Neural progenitor cell (in vitro differentiated cells): ENCODE data around the gene PARK7. TPM values are rescaled to one million over a fixed set of nuclear protein-coding genes. Genes with fewer than 3 reads are reported as not detected.

Experiments
- DNase-seq: peaks from one replicate; pipeline ENCODE4 v3.0.0-alpha.2; 2016; ENCODE audit warnings: low spot score
- H2AFZ ChIP-seq: fragments of 200-600 bp; sonication (generic); replicated peaks from 2 replicates; pipeline ENCODE4 v1.6.1; 2016; ENCODE audit warnings: antibody characterized with exemption
- H3F3A ChIP-seq: fragments of 200-600 bp; sonication (generic); 2 replicates; pipeline ENCODE4 v1.6.1; 2016; ENCODE audit warnings: antibody characterized with exemption, low read depth
- H3K27ac ChIP-seq: fragments of 200-600 bp; sonication (generic); 2 replicates; pipeline ENCODE4 v1.5.1; 2016; ENCODE audit warnings: mild to moderate bottlenecking
- H3K27me3 ChIP-seq: fragments of 200-600 bp; sonication (generic); 2 replicates; pipeline ENCODE4 v1.6.1; 2016; ENCODE audit warnings: mild to moderate bottlenecking, moderate library complexity
- H3K36me3 ChIP-seq: fragments of 200-600 bp; sonication (generic); 2 replicates; pipeline ENCODE4 v1.5.1; 2016
- H3K4me1 ChIP-seq: fragments of 200-600 bp; sonication (generic); 2 replicates; pipeline ENCODE4 v1.6.1; 2016; ENCODE audit warnings: mixed run types
- H3K4me2 ChIP-seq: fragments of 200-600 bp; sonication (generic); 2 replicates; pipeline ENCODE4 v1.6.1; 2016
- H3K4me3 ChIP-seq: fragments of 200-600 bp; sonication (generic); 2 replicates; pipeline ENCODE4 v1.5.1; 2016
- H3K79me2 ChIP-seq: fragments of 200-600 bp; sonication (generic); 2 replicates; pipeline ENCODE4 v1.6.1; 2016; ENCODE audit warnings: low read depth
- H3K9ac ChIP-seq: fragments of 200-600 bp; sonication (generic); 2 replicates; pipeline ENCODE4 v1.6.1; 2016
- H3K9me3 ChIP-seq: fragments of 200-600 bp; sonication (generic); 2 replicates; pipeline ENCODE4 v1.5.1; 2016; ENCODE audit warnings: low read depth
- H4K20me1 ChIP-seq: fragments of 200-600 bp; sonication (generic); 2 replicates; pipeline ENCODE4 v1.6.1; 2016; ENCODE audit warnings: low read depth
- H3K27ac Mint-ChIP-seq: 3 replicates; pipeline ENCODE4 v1.8.0; 2021; ENCODE audit warnings: mixed read lengths
- H3K27me3 Mint-ChIP-seq: 2 replicates; pipeline ENCODE4 v1.8.0; 2022; ENCODE audit warnings: low read depth, mild to moderate bottlenecking, inconsistent platforms, moderate library complexity, mixed read lengths; ENCODE audit not compliant: insufficient read depth
- H3K36me3 Mint-ChIP-seq: 3 replicates; pipeline ENCODE4 v1.8.0; 2021; ENCODE audit warnings: mixed read lengths
- H3K4me1 Mint-ChIP-seq: 3 replicates; pipeline ENCODE4 v1.8.0; 2021; ENCODE audit warnings: mixed read lengths
- H3K4me3 Mint-ChIP-seq: 3 replicates; pipeline ENCODE4 v1.8.0; 2021; ENCODE audit warnings: mild to moderate bottlenecking, moderate library complexity, mixed read lengths
- H3K9me3 Mint-ChIP-seq: 3 replicates; pipeline ENCODE4 v1.8.0; 2020; ENCODE audit warnings: mixed read lengths
- EZH2 ChIP-seq: fragments of 200-600 bp; sonication (generic); IDR thresholded peaks from 2 replicates; pipeline ENCODE4 v1.6.1; 2017; ENCODE audit warnings: antibody characterized with exemption, mild to moderate bottlenecking, moderate library complexity
- EZH2phosphoT487 ChIP-seq: fragments of 200-600 bp; sonication (generic); IDR thresholded peaks from 2 replicates; pipeline ENCODE4 v1.6.1; 2017; ENCODE audit warnings: antibody characterized with exemption
- total RNA-seq: library from RNA; depleted of rRNA; stranded (reverse); fragments of >200 nt; gene quantifications from 2 replicates; pipeline ENCODE4 v1.2.3, GENCODE V29; 2015; ENCODE audit warnings: low replicate concordance
- TF ChIP-seq, protein P1 (sequence below): fragments of 200-600 bp; sonication (generic); IDR thresholded peaks from 2 replicates; pipeline ENCODE4 v1.5.1; 2017; ENCODE audit warnings: antibody characterized with exemption, mild to moderate bottlenecking

Gene PARK7
- total RNA-seq, 1 donor from 2014 or later = 214 TPM

DNA sequence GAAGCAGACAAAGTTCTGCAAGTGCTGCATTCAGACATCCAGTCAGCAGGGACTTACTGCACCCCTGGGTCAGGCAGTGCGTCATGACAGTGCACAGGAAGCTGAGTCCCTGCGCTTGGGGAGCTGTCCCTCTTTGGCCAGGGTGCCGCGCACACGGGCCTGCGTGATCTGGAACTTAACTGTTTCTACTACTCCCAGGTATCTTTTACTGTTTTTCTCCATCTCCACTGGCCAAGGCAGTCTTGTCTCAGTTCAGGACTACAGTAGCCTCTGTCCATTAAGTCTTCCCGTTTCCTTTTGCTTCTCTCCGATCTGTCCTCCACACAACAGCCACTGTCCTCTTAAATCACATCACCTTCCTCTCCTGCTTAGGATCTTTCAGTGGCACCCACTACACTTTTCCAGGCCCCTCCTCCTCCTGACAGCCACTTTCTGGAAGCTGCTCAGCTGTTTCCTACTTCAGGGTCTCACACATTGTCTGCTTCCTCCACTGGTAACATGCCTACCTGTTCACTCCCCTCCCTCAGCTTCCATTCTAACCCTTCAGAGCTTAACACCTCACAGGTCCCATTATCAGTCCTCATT lies 48.7 kb downstream of the PARK7 start:
- H3K36me3 Mint-ChIP-seq = peaks cover 16% of the 10 kb centered on the region

DNA sequence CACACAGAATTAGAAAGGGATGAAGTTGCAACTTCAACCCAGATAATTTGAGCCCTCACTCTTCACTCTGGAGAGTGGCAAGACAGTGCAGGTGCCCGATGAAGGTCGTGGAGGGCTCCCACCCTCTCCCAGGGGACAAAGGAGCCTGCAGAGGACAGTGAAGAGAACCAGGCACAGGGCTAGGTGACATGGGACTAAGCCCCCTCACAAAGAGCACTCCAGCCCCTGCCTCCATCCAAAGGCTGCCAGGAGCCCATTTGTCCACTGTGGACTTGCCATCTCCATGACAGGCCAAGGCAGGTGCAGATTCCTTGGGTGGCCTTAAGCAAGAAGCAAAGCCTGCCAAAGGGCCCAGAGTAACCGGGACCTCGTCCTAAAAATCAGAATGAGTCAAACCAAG lies 49.5 kb downstream of the PARK7 start:
- H3K9ac ChIP-seq = no peak overlapping the region
- Mint-ChIP-seq H3K36me3 (peaks cover 16% of the 10 kb centered on the region), H3K4me1 (peaks cover 15% of the 10 kb centered on the region), H3K27ac (no peak overlapping the region), H3K4me3 (no peak overlapping the region), H3K9me3 (no peaks in the 10 kb centered on the region), H3K27me3 (no peaks in the 10 kb centered on the region)
- no peak overlapping the region for H3K27ac ChIP-seq
- TF ChIP-seq EZH2 = no peak
- TF ChIP-seq, protein P1, sequence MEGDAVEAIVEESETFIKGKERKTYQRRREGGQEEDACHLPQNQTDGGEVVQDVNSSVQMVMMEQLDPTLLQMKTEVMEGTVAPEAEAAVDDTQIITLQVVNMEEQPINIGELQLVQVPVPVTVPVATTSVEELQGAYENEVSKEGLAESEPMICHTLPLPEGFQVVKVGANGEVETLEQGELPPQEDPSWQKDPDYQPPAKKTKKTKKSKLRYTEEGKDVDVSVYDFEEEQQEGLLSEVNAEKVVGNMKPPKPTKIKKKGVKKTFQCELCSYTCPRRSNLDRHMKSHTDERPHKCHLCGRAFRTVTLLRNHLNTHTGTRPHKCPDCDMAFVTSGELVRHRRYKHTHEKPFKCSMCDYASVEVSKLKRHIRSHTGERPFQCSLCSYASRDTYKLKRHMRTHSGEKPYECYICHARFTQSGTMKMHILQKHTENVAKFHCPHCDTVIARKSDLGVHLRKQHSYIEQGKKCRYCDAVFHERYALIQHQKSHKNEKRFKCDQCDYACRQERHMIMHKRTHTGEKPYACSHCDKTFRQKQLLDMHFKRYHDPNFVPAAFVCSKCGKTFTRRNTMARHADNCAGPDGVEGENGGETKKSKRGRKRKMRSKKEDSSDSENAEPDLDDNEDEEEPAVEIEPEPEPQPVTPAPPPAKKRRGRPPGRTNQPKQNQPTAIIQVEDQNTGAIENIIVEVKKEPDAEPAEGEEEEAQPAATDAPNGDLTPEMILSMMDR = no peak
- no peak for TF ChIP-seq EZH2phosphoT487
- DNase-seq = no peak
- peaks cover 33% of the 10 kb centered on the region for H3K79me2 ChIP-seq
- H2AFZ ChIP-seq = no peak overlapping the region
- peaks cover 6% of the 10 kb centered on the region for H4K20me1 ChIP-seq
- H3K4me2 ChIP-seq = no peak overlapping the region
- H3K9me3 ChIP-seq = no peaks in the 10 kb centered on the region
- H3K27me3 ChIP-seq = no peaks in the 10 kb centered on the region
- no peaks in the 10 kb centered on the region for H3F3A ChIP-seq
- no peak overlapping the region for H3K4me3 ChIP-seq
- H3K4me1 ChIP-seq = peaks cover 10% of the 10 kb centered on the region
- peaks cover 6% of the 10 kb centered on the region for H3K36me3 ChIP-seq

More for the DNA sequence above, 48.7 kb downstream of the PARK7 start:
- Histone ChIP-seq H3K27me3 (no peaks in the 10 kb centered on the region), H2AFZ (no peak overlapping the region), H3K79me2 (peaks cover 24% of the 10 kb centered on the region), H3F3A (no peaks in the 10 kb centered on the region), H3K4me2 (no peak overlapping the region), H3K36me3 (peaks cover 6% of the 10 kb centered on the region), H4K20me1 (peaks cover under 1% of the 10 kb centered on the region), H3K4me1 (peaks cover 1% of the 10 kb centered on the region), H3K9ac (no peak overlapping the region), H3K27ac (no peak overlapping the region), H3K9me3 (no peaks in the 10 kb centered on the region), H3K4me3 (no peak overlapping the region)
- Mint-ChIP-seq H3K27me3 (no peaks in the 10 kb centered on the region), H3K27ac (no peak overlapping the region), H3K4me3 (no peak overlapping the region), H3K4me1 (peaks cover 10% of the 10 kb centered on the region), H3K9me3 (no peaks in the 10 kb centered on the region)
- DNase-seq = no peak
- TF ChIP-seq EZH2phosphoT487 = no peak
- TF ChIP-seq, protein P1 = no peak
- no peak for TF ChIP-seq EZH2

DNA sequence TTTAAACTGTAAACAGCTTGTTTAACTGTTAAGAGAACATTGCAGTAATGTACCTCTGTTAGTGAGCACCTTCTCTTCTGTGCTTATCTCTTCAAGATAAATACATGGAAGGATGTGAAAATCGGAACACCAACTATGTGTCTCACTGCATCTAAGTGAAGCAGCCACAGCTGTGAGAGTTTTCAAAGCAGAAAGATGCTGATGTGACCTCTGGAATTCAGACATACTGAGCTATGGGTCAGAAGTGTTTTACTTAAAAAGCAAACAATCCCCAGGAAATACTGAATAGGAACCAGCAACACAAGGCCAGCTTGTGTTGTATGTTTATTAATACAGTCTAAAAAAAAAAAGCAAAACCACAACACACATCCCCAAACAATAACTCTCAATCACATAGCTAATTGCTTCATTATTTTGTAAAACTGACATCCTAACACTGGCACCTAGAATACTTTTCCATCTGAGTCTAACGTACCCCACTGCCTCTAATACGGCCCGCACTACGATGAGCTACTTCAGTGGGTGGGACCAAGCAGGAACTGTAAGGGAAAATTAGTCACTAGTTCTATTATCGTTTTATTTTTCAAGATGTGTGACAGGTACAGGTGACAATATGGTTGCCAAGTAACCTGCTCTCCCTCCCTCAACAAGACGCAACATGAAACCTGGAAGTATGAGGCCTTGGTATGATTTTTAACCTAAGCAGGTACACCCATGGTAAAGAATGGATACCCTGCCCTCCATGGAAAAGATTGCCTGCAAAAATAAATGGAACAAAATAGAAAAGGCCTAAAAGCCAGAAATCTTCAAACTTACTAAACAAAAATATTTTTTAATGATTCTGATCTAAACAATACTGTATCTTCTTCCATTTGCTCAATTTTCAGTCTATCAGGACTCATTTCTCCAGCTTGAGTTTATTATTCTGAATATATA lies 50.7 kb downstream of the PARK7 start:
- Histone ChIP-seq H3K9me3 (no peaks in the 10 kb centered on the region), H4K20me1 (peaks cover 6% of the 10 kb centered on the region), H3K27ac (no peak overlapping the region), H3K9ac (no peak overlapping the region), H3F3A (peaks cover under 1% of the 10 kb centered on the region), H3K27me3 (no peaks in the 10 kb centered on the region), H3K4me2 (no peak overlapping the region), H3K4me3 (no peak overlapping the region), H3K4me1 (peaks cover 21% of the 10 kb centered on the region), H2AFZ (no peak overlapping the region), H3K79me2 (peaks cover 45% of the 10 kb centered on the region), H3K36me3 (peaks cover 6% of the 10 kb centered on the region)
- Mint-ChIP-seq H3K27me3 (no peaks in the 10 kb centered on the region), H3K36me3 (peaks cover 16% of the 10 kb centered on the region), H3K4me3 (no peak overlapping the region), H3K9me3 (no peaks in the 10 kb centered on the region), H3K27ac (no peak overlapping the region), H3K4me1 (peaks cover 24% of the 10 kb centered on the region)
- TF ChIP-seq EZH2 (no peak), EZH2phosphoT487 (no peak)
- TF ChIP-seq, protein P1 = no peak
- DNase-seq = no peak
